NK-92 (cell line): ENCODE measurements around the gene CCL23.

Experiments used
- DNase-seq: peaks from one replicate; lab custom pipeline; 2025; ENCODE audit not compliant: unreplicated experiment; lab: John Stamatoyannopoulos, UW

CCL23 gene

DNA sequence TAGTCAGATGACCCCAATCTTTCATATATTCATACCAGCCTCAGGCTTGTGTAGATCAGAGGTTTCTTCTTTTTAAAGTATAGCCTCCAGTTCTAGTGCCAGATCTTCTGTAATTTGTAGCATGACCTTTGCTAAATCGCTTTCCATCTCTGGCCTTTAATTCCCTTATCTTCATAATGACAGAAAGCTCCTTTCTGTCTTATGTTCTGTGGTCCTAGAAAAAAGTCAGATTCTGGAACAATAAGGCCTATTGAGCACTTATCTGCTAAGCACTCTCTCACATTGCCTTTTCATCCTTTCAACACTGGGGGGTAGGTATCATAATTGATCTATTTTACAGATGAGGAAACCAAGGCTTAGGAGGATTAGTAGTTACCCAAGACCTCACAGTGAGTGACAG lies 45.7 kb downstream of the CCL23 start:
- no peak for DNase-seq

DNA sequence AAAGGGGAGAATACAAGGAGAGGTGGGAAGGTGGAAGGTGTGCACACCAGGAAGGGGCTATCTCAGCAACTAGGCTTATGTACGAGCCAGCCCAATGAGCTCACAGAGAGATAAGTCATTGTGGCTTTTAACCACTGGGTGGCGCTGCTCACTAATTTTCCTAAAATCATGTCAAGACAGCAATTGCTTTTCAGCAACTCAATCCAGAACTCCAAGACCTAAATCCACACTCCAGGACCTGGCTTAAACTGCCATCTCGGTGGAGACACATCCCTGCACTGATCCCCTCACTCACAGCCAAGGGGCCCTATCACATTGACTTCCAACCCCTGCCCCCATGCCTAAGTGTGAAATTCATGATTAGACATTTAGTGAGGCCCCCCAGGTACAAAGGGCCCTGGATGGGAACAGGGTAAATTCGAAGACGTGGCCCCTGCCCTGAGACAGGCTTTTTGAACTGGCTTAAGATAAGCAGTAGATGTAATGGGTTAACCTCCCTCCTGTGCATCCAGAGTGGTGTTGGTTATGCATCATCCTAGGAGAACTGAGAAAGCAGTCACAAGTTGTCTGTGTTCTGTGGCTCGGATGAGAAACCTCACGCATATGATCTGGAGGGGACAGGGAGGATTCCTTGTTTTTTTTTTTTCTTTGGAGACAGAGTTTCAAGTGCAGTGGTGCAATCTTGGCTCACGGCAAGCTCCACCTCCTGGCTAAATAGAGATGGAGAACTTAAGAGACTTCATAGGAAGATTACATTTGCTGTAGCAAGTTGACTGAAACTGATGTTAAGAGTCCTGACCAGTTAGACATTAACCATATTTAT lies 48.0 kb downstream of the CCL23 start:
- DNase-seq: no peak

DNA sequence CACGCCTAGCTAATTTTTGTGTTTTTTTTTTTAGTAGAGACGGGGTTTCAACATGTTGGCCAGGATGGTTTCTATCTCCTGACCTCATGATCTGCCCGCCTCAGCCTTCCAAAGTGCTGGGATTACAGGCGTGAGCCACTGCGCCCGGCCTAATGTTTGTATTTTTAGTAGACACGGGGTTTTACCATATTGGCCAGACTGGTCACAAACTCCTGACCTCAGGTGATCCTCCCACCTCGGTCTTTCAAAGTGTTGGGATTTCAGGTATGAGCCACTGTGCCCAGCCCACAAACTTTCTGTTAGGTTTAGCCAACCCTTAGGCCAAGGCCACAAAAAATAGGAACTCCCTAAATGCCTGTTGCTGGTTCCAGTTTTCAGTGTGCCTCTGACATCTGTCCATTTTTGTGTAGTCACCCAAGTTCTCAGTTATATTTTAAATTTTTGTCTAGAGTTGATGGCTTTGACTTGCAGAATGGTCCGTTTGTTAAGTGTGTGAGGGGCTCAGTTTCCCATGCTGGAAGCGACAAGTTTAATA lies 49.2 kb downstream of the CCL23 start:
- DNase-seq: no peak

DNA sequence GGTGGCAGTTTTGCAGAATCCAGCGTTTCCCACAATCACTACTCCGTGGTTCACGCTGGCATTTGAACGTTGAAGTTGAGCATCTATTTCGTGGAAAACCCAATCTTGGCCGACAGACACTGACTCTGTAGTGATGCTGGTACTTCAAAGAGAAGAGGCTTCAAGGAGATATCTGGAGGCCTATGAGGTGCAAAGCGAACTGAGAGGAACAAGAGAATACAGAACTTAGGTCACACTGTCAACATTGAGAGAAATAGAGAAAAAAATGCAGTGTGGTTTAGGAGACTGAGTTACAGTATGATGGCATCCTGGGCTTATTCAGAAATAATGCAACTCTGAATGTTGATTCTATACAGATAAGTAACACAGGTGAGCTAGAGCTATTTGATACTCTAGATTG lies 52.5 kb downstream of the CCL23 start:
- DNase-seq: no peak

DNA sequence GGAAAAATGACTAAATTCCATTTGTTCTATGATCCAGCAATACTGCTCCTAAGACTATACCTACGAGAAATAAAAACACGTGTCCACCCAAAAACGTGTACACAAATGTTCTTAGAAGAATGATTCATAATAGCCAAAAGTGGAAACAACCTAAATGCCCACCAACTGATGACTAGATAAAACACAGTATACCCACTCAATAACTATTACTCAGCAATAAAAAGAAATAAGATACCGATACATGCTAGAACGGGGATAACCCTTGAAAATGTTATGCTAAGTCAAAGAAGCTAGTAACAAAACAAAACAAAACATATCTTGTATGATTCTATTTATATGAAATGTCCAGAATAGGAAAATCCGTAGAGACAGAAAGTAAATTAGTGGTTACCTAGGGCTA lies 54.1 kb downstream of the CCL23 start:
- DNase-seq: no peak
